ENCODE measurements around the gene TMPRSS3.
A peak's percentile ranks its signal among the peaks of the same experiment; 100 is the strongest.

TMPRSS3 gene

DNA sequence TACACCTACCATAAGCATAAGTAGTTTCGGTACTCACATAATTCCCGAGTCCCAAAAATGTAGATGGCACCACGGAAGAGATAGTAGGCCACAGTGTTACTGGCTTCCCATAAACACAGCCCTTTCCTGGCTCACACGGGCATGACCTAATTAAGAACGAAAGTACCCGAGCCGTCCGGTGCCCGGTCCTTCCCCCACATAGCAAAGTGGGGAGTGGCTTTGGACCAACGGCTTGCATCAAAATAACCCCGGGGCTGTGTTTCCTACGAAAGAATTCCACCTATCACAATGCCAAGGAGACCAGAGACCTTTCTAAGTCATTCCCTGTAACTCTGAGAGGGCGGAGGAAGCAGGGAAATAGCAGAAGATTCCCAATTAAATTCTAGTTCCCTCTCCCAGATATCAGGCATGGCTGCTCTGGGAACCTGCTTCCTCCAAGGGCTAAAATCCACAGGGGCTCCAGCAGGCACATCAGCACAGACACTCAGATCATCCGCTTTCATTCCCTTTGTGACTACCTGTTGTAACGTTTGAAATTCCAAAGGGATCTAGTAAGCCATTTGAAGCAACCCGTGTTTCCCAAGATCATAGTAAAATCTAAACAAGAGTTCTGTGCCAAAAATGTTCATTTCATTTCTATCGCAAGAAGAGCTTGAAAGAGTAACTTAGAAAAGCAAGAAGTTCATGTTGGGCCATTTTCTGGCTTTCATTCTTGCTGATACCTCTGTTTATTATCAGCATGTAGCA lies at the start of gene TMPRSS3:
TMPRSS3 (minus strand) TSS at position 148 of the 747 bp plus-strand sequence. CDS start 635 bp downstream, outside the sequence.
- DNase-seq (ENCODE audit: low read depth in 2 of 2) = no peak

GRCh38 chr21:42445311-42445710 lies 49.5 kb upstream of the TMPRSS3 start:
- no peak for DNase-seq (ENCODE audit: low read depth in 2 of 2)

DNA sequence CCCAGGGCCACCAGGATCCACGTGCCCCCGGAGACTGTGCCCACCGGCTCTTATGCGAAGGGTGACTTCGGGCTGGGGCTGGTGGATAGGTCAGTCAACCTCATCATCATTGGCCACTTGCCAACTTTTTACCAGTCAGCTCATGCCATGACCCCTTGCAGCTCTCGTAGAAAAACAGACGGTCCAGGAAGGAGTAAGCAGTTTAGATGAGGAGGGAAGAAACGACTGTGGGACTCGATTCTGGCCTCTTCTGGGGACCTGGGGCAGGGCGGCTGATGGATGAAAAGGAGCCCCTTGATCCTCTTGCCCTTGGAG lies 48.9 kb upstream of the TMPRSS3 start:
- no peak for DNase-seq (ENCODE audit: low read depth in 2 of 2)

DNA sequence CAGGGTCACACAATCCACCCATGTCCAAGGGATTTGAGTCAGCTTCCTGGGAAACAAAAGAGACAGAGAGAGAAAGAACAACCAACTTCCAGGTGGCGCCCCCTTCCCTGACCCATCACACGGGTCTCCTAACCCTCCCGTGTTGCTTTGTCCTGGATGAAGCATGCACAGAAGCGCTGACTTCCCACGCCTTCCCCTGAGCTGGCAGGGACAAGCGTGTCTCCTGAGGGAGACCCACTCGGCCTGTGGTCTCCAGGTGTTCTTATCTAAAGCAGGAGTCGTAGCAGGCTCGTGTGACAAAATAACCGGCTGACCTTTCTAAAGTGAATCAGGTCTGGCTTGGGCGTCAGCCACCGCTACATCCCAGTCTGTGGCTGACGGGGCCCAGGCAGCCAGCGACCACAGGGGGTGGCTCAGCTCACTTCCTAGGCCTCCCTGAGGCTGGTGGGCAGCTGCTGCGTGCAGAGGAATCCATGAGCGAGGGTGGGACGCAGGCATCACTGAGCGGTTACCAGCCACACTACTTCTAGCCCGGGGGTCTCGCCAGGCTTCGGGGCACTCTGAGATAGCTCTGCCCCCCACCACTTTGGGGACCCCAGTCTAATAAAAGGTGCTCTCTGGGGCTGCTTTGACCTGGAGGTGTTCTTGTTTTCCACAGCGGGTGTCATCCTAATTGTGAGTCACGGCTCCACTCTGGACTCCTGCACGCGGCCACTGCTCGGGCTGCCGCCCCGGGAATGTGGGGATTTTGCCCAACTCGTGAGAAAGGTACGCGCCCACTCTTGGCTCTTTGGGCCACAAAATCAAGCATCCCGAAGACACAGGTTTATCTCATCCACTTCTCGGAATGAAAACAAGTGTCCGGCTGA lies 48.3 kb upstream of the TMPRSS3 start:
- no peak for DNase-seq (ENCODE audit: low read depth in 2 of 2)

DNA sequence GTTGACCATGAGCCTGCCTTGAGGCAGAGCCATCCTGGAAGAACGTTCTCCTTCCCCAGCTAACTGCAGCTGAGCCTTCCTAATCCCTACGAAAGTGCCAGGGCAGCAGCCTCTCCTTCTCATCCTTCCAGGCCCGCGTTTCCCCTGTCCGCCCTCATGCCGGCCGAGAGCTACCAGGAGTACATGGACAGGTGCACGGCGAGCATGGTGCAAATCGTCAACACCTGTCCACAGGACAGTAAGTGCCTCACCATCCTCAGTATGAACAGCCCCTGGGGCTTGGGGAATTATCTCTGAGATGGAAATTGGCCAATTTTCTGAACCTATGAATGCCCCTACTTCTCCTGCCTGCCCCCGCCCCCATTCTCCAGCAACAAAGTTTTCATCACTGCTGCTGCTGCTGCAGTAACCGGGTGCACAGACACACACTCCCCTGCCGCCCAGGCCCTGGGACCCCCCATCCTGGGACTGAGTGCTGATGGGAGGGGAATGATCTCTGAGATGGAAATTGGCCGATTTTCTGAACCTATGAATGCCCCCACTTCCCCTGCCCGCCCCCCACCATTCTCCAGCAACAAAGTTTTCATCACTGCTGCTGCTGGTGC lies 47.4 kb upstream of the TMPRSS3 start:
- DNase-seq (ENCODE audit: low read depth in 2 of 2) = no peak

GRCh38 chr21:42441963-42442362 lies 46.1 kb upstream of the TMPRSS3 start:
- no peak for DNase-seq (ENCODE audit: low read depth in 2 of 2)

DNA sequence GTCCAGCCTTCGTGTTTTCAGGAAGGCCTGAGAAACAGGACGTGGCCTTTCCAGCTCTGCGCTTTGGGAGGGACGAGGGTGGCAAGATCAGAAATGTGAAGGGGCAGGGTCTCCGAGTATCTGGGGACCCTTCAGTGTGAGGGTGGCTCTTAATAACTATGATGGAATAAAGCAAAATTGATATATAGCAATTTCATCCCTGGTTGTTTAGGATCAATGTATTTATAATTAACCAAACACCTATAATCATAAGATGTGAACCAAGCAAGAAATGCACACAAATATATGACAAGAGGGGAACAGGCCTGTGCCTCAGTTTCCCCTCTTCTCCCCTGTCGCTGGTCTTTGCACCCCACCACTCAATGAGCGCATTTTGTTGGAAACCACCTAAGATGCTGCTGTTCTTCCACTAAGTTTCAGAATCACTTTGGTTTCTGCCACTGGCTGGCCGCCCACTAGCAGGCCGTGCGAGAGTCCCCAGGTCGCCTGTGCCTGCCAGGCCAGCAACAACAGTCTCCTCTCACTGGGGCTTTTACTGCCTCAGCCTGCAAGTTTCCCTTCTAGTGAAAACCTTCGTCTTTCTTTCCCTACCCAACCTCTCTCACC lies 44.4 kb upstream of the TMPRSS3 start:
- no peak for DNase-seq (ENCODE audit: low read depth in 2 of 2)

DNA sequence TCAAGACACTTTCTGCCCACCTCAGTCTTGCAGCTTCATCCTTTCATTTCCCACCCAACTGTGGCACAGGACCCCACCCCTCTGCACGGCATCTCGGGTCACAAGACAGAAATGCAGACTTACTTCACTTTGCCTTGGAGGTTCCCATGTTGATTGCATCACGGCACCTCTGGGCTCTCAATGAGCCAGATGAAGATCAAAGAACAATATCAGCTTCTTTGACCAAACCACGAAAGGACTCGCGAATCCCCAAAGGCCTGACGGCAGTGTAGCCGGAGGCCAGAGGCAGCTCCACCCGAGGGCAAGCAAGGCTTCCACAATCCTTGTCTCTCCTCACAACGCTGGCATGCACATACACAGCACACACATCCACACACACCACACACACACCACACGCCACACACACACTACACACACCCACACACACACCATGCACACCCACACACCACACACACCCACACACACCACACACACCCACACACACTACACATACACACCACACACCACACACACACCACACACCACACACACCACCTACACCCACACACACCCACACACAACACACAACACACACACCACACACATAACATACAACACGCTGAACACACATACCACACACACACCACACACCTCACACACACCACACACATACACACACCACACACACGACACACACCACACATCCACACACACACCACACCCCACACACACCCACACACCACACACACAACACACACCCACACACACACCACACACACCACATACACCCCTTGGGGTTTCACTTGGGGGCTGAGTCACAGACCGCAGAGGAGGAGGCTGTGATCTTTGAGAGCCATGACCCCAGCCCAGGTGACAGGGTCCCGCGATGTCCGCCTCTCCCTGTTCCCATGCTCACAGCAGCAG lies 43.7 kb upstream of the TMPRSS3 start:
- peak in 1 of 2 experiments; percentile 31 for DNase-seq (ENCODE audit: low read depth in 2 of 2)

- DNase-seq (ENCODE audit: low read depth in 2 of 2) = no peak
These were observed 42.7 kb upstream of the TMPRSS3 start for GRCh38 chr21:42438316-42439205.

DNA sequence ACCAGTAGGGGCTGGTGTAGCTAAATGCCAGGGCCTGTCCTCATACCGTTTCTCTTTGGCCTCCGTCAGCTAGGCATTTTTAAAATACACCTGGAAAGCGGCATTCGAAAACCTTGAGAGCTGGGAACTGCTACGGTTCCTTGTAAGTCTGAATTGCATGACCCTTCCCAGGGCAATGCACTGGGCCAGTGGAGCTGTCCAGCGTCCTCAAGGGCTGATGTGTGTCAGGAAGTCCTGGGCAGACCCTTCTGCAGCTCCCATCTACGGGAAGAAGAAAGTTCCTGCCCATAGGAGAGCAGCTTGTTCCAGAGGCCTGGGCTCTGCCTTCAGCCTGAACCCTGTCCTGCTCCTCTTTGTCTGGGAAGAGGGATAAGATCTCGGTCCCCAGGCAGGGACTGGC lies 41.9 kb upstream of the TMPRSS3 start:
- no peak for DNase-seq (ENCODE audit: low read depth in 2 of 2)

DNA sequence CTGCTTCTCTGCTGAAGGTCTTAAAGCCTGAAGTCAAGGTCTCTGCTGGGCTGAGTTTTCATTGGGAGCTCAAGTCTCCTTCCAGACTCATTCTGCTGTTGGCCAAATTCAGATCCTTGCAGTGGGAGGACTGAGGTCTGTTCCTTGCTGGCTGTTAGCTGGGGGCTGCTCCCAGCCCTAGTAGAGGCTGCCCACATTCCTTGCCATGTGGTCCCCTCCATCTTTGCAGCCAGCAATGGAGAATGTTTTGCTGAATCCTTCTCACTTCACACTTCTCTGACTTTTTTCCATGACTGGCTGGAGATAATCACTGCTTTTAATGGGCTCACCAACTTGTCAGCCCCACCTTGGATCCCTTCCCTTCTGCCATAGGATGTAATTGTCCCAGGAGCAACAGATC lies 41.1 kb upstream of the TMPRSS3 start:
- no peak for DNase-seq (ENCODE audit: low read depth in 2 of 2)

GRCh38 chr21:42435833-42436232 lies 40.0 kb upstream of the TMPRSS3 start:
- no peak for DNase-seq (ENCODE audit: low read depth in 2 of 2)

DNA sequence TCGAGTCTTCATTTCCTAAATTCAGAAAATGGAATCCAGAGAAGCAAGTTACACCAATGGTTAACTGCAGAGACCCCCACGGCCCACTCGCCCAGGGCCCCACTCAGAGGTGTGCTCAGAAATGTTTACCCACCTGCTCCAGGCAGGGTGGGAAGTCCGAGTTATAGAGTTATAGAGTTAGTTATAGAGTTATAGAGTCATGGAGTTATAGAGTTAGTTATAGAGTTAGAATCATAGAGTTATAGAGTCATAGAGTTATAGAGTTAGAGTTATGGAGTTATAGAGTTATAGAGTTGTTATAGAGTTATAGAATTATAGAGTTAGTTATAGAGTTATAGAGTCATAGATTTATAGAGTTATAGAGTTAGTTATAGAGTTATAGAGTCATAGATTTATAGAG lies 39.5 kb upstream of the TMPRSS3 start:
- DNase-seq (ENCODE audit: low read depth in 2 of 2) = no peak

- no peak for DNase-seq (ENCODE audit: low read depth in 2 of 2)
These were observed 39.0 kb upstream of the TMPRSS3 start for GRCh38 chr21:42434884-42435283.

GRCh38 chr21:42433946-42434551 lies 38.2 kb upstream of the TMPRSS3 start:
- DNase-seq (ENCODE audit: low read depth in 2 of 2) = no peak

DNA sequence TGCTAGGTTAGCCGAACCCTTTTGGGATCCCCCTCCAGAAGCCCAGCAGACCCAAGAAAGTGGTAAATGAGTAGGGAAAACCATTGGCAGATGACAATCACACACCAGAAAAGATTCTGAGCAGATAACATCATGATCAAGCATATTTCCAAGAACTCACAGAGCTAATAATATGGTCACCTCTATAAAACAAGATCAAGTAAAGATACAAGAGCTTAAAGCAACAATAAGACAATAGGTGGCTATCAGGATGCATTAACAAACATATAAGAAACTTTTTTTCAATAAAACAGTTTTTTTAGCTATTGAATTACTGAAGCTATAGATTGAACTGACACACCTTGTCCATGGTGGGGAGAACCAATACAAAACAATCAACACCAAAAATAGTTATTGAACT lies 36.8 kb upstream of the TMPRSS3 start:
- no peak for DNase-seq (ENCODE audit: low read depth in 2 of 2)

- DNase-seq (ENCODE audit: low read depth in 2 of 2) = no peak
These were observed 35.3 kb upstream of the TMPRSS3 start for GRCh38 chr21:42431196-42431595.

DNA sequence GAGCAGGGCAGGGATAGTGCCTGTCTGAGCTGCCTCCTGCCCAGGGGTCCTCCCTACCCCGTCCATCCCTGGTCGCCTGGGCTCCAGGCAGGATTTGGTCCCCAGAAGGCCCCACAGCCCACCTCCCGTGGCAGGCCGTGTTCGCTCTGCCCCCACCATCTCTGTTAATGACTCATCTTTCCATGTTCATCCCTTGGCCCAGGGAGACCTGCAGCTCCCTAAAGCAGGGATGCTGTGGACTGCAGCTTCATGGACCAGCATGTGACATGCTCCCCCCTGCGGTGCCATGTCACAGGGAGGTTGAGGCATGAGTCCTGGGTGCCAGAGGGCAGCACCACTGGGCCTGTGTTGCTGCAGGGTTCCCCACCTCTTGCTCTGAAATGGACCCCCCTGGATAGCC lies 34.7 kb upstream of the TMPRSS3 start:
- no peak for DNase-seq (ENCODE audit: low read depth in 2 of 2)

GRCh38 chr21:42429856-42430255 lies 34.0 kb upstream of the TMPRSS3 start:
- DNase-seq (ENCODE audit: low read depth in 2 of 2) = no peak

DNA sequence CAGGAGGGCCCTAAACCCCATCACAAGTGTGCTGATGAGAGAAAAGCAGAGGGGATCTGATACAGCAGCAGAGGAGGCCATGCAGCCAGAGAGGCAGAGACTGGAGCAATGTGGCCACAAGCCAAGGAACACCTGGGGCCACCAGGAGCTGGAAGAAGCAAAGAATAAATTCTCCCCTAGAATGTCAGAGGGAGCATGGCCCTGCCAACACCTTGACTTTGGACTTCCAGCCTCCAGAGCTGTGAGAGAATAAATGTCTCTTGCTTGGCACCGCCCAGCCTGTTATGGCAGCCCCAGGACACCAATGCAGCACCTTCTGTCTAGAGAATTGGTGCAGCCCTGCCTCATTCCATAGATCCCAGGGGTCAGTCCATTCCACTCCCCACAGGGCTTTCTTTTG lies 33.2 kb upstream of the TMPRSS3 start:
- no peak for DNase-seq (ENCODE audit: low read depth in 2 of 2)
